Heart right ventricle (tissue), 16 donors: ENCODE results near the gene NEMP2. TPM values are rescaled to one million over a fixed set of nuclear protein-coding genes. Genes with fewer than 3 reads are reported as not detected.

ENCODE experiments used
- ATAC-seq, 8 donors: fragments of 200-7000 bp; cut with Tn5 transposase; one replicate each; pipeline ENCODE4 v1.9.1; 2020; ENCODE audit warnings: mild to moderate bottlenecking in 8 of 8, moderate library complexity in 8 of 8, moderate number of reproducible peaks in 1 of 8
- DNase-seq, 2 donors: peaks; one replicate each; pipeline ENCODE4 v3.0.0-alpha.2; 2020
- H3K27ac ChIP-seq, 10 donors: fragments of 200-600 bp; sonication (generic) in 2 of 10; one replicate each; pipeline versions ENCODE4 v1.5.0 to v1.8.0; 2020 to 2022; ENCODE audit warnings: mild to moderate bottlenecking in 3 of 10
- H3K27me3 ChIP-seq, 7 donors: fragments of 200-600 bp; one replicate each; pipeline ENCODE4 v1.8.0; 2021 to 2022; ENCODE audit warnings: mild to moderate bottlenecking in 2 of 7
- H3K36me3 ChIP-seq, 9 donors: fragments of 200-600 bp; sonication (generic) in 1 of 9; one replicate each; pipeline versions ENCODE4 v1.5.0 to v1.8.0; 2020 to 2022; ENCODE audit warnings: mild to moderate bottlenecking in 2 of 9
- H3K4me1 ChIP-seq, 9 donors: fragments of 200-600 bp; sonication (generic) in 1 of 9; one replicate each; pipeline versions ENCODE4 v1.5.0 to v1.8.0; 2020 to 2022; ENCODE audit warnings: mild to moderate bottlenecking in 4 of 9
- H3K4me3 ChIP-seq, 10 donors: fragments of 200-600 bp; sonication (generic) in 2 of 10; one replicate each; pipeline versions ENCODE4 v1.5.0 to v1.8.0; 2020 to 2022; ENCODE audit warnings: mild to moderate bottlenecking in 7 of 10, moderate library complexity in 2 of 10
- H3K9me3 ChIP-seq, 11 donors: fragments of 200-600 bp in 10 of 11; sonication (generic) in 2 of 11; one replicate each; pipeline versions ENCODE4 v1.5.0 to v1.8.0; 2013 to 2022; ENCODE audit warnings: mild to moderate bottlenecking in 2 of 11, control low read depth in 1 of 11, moderate library complexity in 1 of 11
- CTCF ChIP-seq, 9 donors: fragments of 200-600 bp; sonication (generic) in 2 of 9; IDR thresholded peaks; one replicate each; pipeline versions ENCODE4 v1.5.0 to v1.8.0; 2021 to 2022; ENCODE audit warnings: antibody characterized with exemption in 9 of 9, mild to moderate bottlenecking in 5 of 9, moderate library complexity in 1 of 9
- WGBS, 2 donors: extraction: QIAGEN DNeasy Blood & Tissue Kit; methylation state at CpG; one replicate each; pipeline ENCODE4 v1.1.7; 2013; ENCODE audit warnings: inconsistent platforms in 1 of 2; 5-methylcytosine and 5-hydroxymethylcytosine counted together
- intact Hi-C, 10 donors: fragments of 100-400 bp; cut with DNase I; formaldehyde crosslinking; loops; one replicate each; pipeline versions ENCODE4 v1.11.1 to v1.14.2; 2022
- polyA plus RNA-seq, 2 donors: library from polyadenylated mRNA; stranded (reverse); fragments of 200-250 nt; gene quantifications; one replicate each; pipeline ENCODE4 v1.2.3, GENCODE V29; 2013
- total RNA-seq, 10 donors: library from RNA; stranded (reverse); fragmentation: NEBNext Ultra II Directional in 3 of 10; extraction: Animal tissue kit (Norgen Biotek cat#: 25700) in 3 of 10; gene quantifications; one replicate each; pipeline versions ENCODE4 v1.2.1 to v1.2.4, GENCODE V29; 2021 to 2023
- donor health status: Arrhythmogenic right ventricular cardiomyopathy.
- donor health status: ischemic (EF 13 %, LVEDD 7.1; RV severe dilation, severe dysfunction).
- donor health status: healthy with polysubstance abuse.
- donor health status: DM: no; HTN: yes; CAD: no.
- donor health status: DM: no; HTN: no; CAD: no.
- donor health status: ischemic (EF 25% LVEDD 6.9; RV normal size, moderate dysfunction).
- donor health status: ischemic (EF 25% LVEDD 5.7; RV mildly dilated, moderate dysfunction).
- donor health status: healthy.
- donor health status: DM: yes; HTN: yes; CAD: no.
- donor health status: Ischemic cardiomyopathy.
- donor health status: ischemic (EF 35%, LVEDD 5.7; RV mildly dilated, moderate dysfunction).
- donor health status: nonischemic (EF 11% LVEDD 7.7; RV severe dilation, severe dysfunction).
- donor health status: DM: yes; HTN: yes; CAD: no.
- donor health status: PGD.
- donor health status: ischemic (EF 29% LVEDD 5.4; RV normal size, mild dysfunction).
- donor health status: nonischemic (EF 23%, LVEDD 6.1; RV moderate dilation, normal function).

Gene NEMP2
- total and polyA plus RNA-seq, 12 donors = 0.51 to 4.7 (median 2.6) TPM

GRCh38 chr2:190501702-190502407 lies 32.7 kb downstream of the NEMP2 start:
- peaks cover 0 to 46% (median 0%) of the 10 kb centered on the region in 9 donors for H3K4me1 ChIP-seq
- ATAC-seq = no peak
- intact Hi-C loops = loop anchor here in 2 of 10 donors (5.0 to 10.0 kb wide), 2 partner anchors 95 to 117 kb away; partner anchors contain the start of gene MFSD6 (in 1 of the 2)
- WGBS, 2 donors = 88% methylated on average over 3 of the region's 3 CpGs
- no peak for DNase-seq
- peaks cover 0 to 88% (median 14%) of the 10 kb centered on the region in 9 donors for H3K36me3 ChIP-seq
- peak overlapping the region in 3 of 10 donors; percentile 17 to 23 (median 18) for H3K27ac ChIP-seq
- TF ChIP-seq CTCF (IDR thresholded peaks at IDR 0.05) = no peak
- H3K9me3 ChIP-seq = no peaks in the 10 kb centered on the region
- H3K4me3 ChIP-seq = no peak overlapping the region
- no peaks in the 10 kb centered on the region for H3K27me3 ChIP-seq

- WGBS, 2 donors = 63 to 73% methylated on average over 5 of the region's 5 CpGs
- no peak for TF ChIP-seq CTCF (IDR thresholded peaks at IDR 0.05)
- DNase-seq (no peak), ATAC-seq (no peak)
- Histone ChIP-seq H3K9me3 (no peaks in the 10 kb centered on the region), H3K36me3 (peaks cover 0 to 90% (median 14%) of the 10 kb centered on the region in 9 donors), H3K4me1 (peaks cover 0 to 40% (median 0%) of the 10 kb centered on the region in 9 donors), H3K4me3 (no peak overlapping the region), H3K27me3 (no peaks in the 10 kb centered on the region), H3K27ac (peak overlapping the region in 3 of 10 donors; percentile 4 to 23 (median 17))
- intact Hi-C loops = loop anchor here in 2 of 10 donors (5.0 to 10.0 kb wide), 2 partner anchors 94 to 116 kb away; partner anchors contain the start of gene MFSD6 (in 1 of the 2)
These were observed 33.3 kb downstream of the NEMP2 start for GRCh38 chr2:190501231-190501630.

GRCh38 chr2:190500054-190500502 lies 34.4 kb downstream of the NEMP2 start:
- peak in 1 of 8 donors; percentile 13 for ATAC-seq
- TF ChIP-seq CTCF (IDR thresholded peaks at IDR 0.05) = no peak
- Histone ChIP-seq H3K4me3 (no peak overlapping the region), H3K27ac (peak overlapping the region in 1 of 10 donors; percentile 32), H3K36me3 (peaks cover 0 to 78% (median 3%) of the 10 kb centered on the region in 9 donors), H3K27me3 (no peaks in the 10 kb centered on the region), H3K4me1 (peaks cover 0 to 37% (median 0%) of the 10 kb centered on the region in 9 donors), H3K9me3 (peaks cover 0 to 5% (median 0%) of the 10 kb centered on the region in 11 donors)
- no peak for DNase-seq
- intact Hi-C loops = loop anchor here in 2 of 10 donors (5.0 to 10.0 kb wide), 2 partner anchors 93 to 115 kb away; partner anchors contain the start of gene MFSD6 (in 1 of the 2)
- 85 to 86% methylated on average over 7 of the region's 7 CpGs for WGBS, 2 donors

GRCh38 chr2:190499273-190499672 lies 35.2 kb downstream of the NEMP2 start:
- no peak for TF ChIP-seq CTCF (IDR thresholded peaks at IDR 0.05)
- DNase-seq = no peak

More at GRCh38 chr2:190499273-190499672, 35.2 kb downstream of the NEMP2 start:
- peak overlapping the region in 1 of 10 donors; percentile 32 for H3K27ac ChIP-seq
- H3K4me3 ChIP-seq = no peak overlapping the region
- peaks cover 0 to 71% (median 0%) of the 10 kb centered on the region in 9 donors for H3K36me3 ChIP-seq
- WGBS, 2 donors = 95 to 100% methylated on average over 1 of the region's 1 CpG
- intact Hi-C loops = no loop called here
- no peak for ATAC-seq
- peaks cover 0 to 37% (median 0%) of the 10 kb centered on the region in 9 donors for H3K4me1 ChIP-seq
- peaks cover 0 to 7% (median 0%) of the 10 kb centered on the region in 11 donors for H3K9me3 ChIP-seq
- H3K27me3 ChIP-seq = no peaks in the 10 kb centered on the region
